Measurements from ENCODE around the gene PAX1. TPM values are rescaled to one million over a fixed set of nuclear protein-coding genes. Genes with fewer than 3 reads are reported as not detected.

The PAX1 gene
- total RNA-seq, 4 donors from 2014 or later: not detected

Small RNAs within 50 kb of the gene (small RNA-seq; reads per million reads assigned to genes)
- not detected for gene RPL41P1

Other genes with a start within 250 kb of the PAX1 start
- gene NKX2-2, start 191.6 kb upstream of the PAX1 start, total RNA-seq: not detected